Measurements from ENCODE around the gene ATG13. TPM values are rescaled to one million over a fixed set of nuclear protein-coding genes. Genes with fewer than 3 reads are reported as not detected.

The ATG13 gene
- total and polyA plus RNA-seq, 2 of the 8 experiments (the other 6 are each of a cell fraction or from before 2014, with no cell fraction given) = 65.0 to 77.4 TPM

GRCh38 chr11:46663277-46663940 is 46.1 kb downstream of the ATG13 start (continued):
- TF ChIP-seq CHD7 (IDR thresholded peaks at IDR 0.05; ENCODE audit: insufficient replicate concordance, low read length) (no peak), ATF2 (IDR thresholded peaks at IDR 0.05; ENCODE audit: low read length) (no peak)

All from H1 (cell line).